GM04503 (cell line): Measurements from ENCODE around the gene PAQR5.

Experiments used
- DNase-seq: peaks from one replicate; pipeline ENCODE4 v3.0.0-alpha.2; 2012; ENCODE audit warnings: low read depth

Gene PAQR5

GRCh38 chr15:69392352-69392751 lies 93.6 kb downstream of the PAQR5 start:
- no peak for DNase-seq

- no peak for DNase-seq
These were observed 95.2 kb downstream of the PAQR5 start for GRCh38 chr15:69393831-69394491.

GRCh38 chr15:69394556-69395282 lies 96.0 kb downstream of the PAQR5 start:
- DNase-seq, result no peak

- DNase-seq, result no peak
These were observed 96.7 kb downstream of the PAQR5 start for GRCh38 chr15:69395460-69395859.

GRCh38 chr15:69395991-69396390 lies 97.3 kb downstream of the PAQR5 start:
- no peak for DNase-seq

- no peak for DNase-seq
These were observed 99.8 kb downstream of the PAQR5 start for GRCh38 chr15:69398491-69398891.

- no peak for DNase-seq
These were observed 102.1 kb downstream of the PAQR5 start for GRCh38 chr15:69400850-69401249.

- no peak for DNase-seq
These were observed 104.1 kb downstream of the PAQR5 start for GRCh38 chr15:69402816-69403215.

GRCh38 chr15:69403594-69403993 lies 104.9 kb downstream of the PAQR5 start:
- peak; percentile 83 for DNase-seq

- DNase-seq, result no peak
These were observed 106.4 kb downstream of the PAQR5 start for GRCh38 chr15:69405110-69405509.

- DNase-seq, result no peak
These were observed 109.1 kb downstream of the PAQR5 start for GRCh38 chr15:69407719-69408400.

- DNase-seq, result no peak
These were observed 110.1 kb downstream of the PAQR5 start for GRCh38 chr15:69408841-69409240.

- DNase-seq, result no peak
These were observed 111.6 kb downstream of the PAQR5 start for GRCh38 chr15:69410248-69410874.

GRCh38 chr15:69412274-69412673 lies 113.6 kb downstream of the PAQR5 start:
- no peak for DNase-seq

GRCh38 chr15:69412701-69413100 lies 114.0 kb downstream of the PAQR5 start:
- DNase-seq, result no peak

GRCh38 chr15:69413822-69414700 lies 115.3 kb downstream of the PAQR5 start, which contains the start of gene KIF23:
Gene KIF23, plus strand, starts transcription at chr15:69414349. Its CDS starts 117 bp downstream, at chr15:69414466.
- DNase-seq, result peak; percentile 78

GRCh38 chr15:69414701-69415167 lies 116.0 kb downstream of the PAQR5 start:
- peak; percentile 88 for DNase-seq

GRCh38 chr15:69415381-69415780 lies 116.7 kb downstream of the PAQR5 start:
- no peak for DNase-seq

- no peak for DNase-seq
These were observed 118.9 kb downstream of the PAQR5 start for GRCh38 chr15:69417581-69417980.

GRCh38 chr15:69421498-69421897 lies 122.8 kb downstream of the PAQR5 start:
- no peak for DNase-seq

GRCh38 chr15:69422336-69422895 lies 123.7 kb downstream of the PAQR5 start:
- no peak for DNase-seq
